ENCODE data around the gene ANKRD28. TPM values are rescaled to one million over a fixed set of nuclear protein-coding genes. Genes with fewer than 3 reads are reported as not detected.

The ANKRD28 gene
- total RNA-seq, 4 donors from 2014 or later: 20.0 to 86.8 (median 37.6) TPM

- Histone ChIP-seq H3K9me3 (no peaks in the 10 kb centered on the region), H3K27me3 (no peaks in the 10 kb centered on the region), H3K4me1 (no peaks in the 10 kb centered on the region), H3K4me3 (no peak overlapping the region), H3K36me3 (no peaks in the 10 kb centered on the region), H3K27ac (no peak overlapping the region)
- intact Hi-C loops (cut with DNase I; ENCODE audit: low total_unique reads): no loop called here
- no peak for DNase-seq
- TF ChIP-seq, protein P1, sequence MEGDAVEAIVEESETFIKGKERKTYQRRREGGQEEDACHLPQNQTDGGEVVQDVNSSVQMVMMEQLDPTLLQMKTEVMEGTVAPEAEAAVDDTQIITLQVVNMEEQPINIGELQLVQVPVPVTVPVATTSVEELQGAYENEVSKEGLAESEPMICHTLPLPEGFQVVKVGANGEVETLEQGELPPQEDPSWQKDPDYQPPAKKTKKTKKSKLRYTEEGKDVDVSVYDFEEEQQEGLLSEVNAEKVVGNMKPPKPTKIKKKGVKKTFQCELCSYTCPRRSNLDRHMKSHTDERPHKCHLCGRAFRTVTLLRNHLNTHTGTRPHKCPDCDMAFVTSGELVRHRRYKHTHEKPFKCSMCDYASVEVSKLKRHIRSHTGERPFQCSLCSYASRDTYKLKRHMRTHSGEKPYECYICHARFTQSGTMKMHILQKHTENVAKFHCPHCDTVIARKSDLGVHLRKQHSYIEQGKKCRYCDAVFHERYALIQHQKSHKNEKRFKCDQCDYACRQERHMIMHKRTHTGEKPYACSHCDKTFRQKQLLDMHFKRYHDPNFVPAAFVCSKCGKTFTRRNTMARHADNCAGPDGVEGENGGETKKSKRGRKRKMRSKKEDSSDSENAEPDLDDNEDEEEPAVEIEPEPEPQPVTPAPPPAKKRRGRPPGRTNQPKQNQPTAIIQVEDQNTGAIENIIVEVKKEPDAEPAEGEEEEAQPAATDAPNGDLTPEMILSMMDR (IDR thresholded peaks at IDR 0.05): no peak
- TF ChIP-seq POLR2A (IDR thresholded peaks at IDR 0.05): no peak
Measured at GRCh38 chr3:15726043-15726442, 71.7 kb downstream of the ANKRD28 start.

DNA sequence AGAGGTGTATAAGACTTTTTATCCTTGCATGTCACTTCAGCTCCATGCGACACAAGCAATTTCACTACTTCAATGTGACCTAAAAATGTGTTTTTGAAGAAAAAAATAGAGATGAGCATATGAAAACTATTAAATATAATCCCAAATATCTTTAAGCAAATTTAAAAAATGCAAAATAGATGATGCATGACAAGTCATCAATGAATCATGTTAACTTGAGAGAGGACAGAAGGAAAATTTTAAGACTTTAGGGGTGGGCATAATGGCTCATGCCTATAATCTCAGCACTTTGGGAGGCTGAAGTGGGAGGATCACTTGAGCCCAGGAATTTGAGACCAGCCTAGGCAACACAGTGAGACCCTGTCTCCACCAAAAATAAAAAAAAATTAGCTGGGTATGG is 73.3 kb downstream of the ANKRD28 start:
- Histone ChIP-seq H3K4me1 (no peaks in the 10 kb centered on the region), H3K27ac (no peak overlapping the region), H3K36me3 (no peaks in the 10 kb centered on the region), H3K9me3 (no peaks in the 10 kb centered on the region), H3K27me3 (no peaks in the 10 kb centered on the region), H3K4me3 (no peak overlapping the region)
- TF ChIP-seq, protein P1 (IDR thresholded peaks at IDR 0.05): no peak
- no peak for TF ChIP-seq POLR2A (IDR thresholded peaks at IDR 0.05)
- intact Hi-C loops (cut with DNase I; ENCODE audit: low total_unique reads): no loop called here
- DNase-seq: no peak

GRCh38 chr3:15723624-15723884 is 74.2 kb downstream of the ANKRD28 start:
- no peaks in the 10 kb centered on the region for H3K9me3 ChIP-seq
- no peaks in the 10 kb centered on the region for H3K4me1 ChIP-seq
- H3K27me3 ChIP-seq: no peaks in the 10 kb centered on the region
- DNase-seq: no peak
- no peak for TF ChIP-seq POLR2A (IDR thresholded peaks at IDR 0.05)
- TF ChIP-seq, protein P1 (IDR thresholded peaks at IDR 0.05): no peak
- intact Hi-C loops (cut with DNase I; ENCODE audit: low total_unique reads): no loop called here
- no peaks in the 10 kb centered on the region for H3K36me3 ChIP-seq
- no peak overlapping the region for H3K27ac ChIP-seq
- no peak overlapping the region for H3K4me3 ChIP-seq

- Histone ChIP-seq H3K4me3 (no peak overlapping the region), H3K9me3 (no peaks in the 10 kb centered on the region), H3K27me3 (no peaks in the 10 kb centered on the region), H3K36me3 (no peaks in the 10 kb centered on the region), H3K4me1 (no peaks in the 10 kb centered on the region), H3K27ac (no peak overlapping the region)
- TF ChIP-seq POLR2A (IDR thresholded peaks at IDR 0.05): no peak
- TF ChIP-seq, protein P1 (IDR thresholded peaks at IDR 0.05): no peak
- intact Hi-C loops (cut with DNase I; ENCODE audit: low total_unique reads): no loop called here
- no peak for DNase-seq
Measured at GRCh38 chr3:15722877-15723623, 74.7 kb downstream of the ANKRD28 start.

DNA sequence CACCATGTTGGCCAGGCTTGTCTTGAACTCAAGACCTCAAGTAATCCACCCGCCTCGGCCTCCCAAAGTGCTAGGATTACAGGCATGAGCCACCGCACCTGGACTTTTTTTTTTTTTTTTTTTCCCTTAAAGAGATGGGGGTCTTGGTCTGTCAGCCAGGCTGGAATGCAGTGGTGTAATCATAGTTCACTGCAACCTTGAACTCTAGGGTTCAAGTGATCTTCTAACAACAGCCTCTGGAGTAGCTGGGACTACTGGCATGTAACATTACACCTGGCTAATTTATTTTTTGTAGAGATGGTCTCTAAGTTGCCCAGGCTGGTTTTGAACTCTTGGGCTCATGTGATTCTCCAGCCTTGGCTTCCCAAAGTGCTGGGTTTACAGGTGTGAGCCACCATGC is 81.6 kb downstream of the ANKRD28 start:
- DNase-seq: no peak
- intact Hi-C loops (cut with DNase I; ENCODE audit: low total_unique reads): no loop called here
- Histone ChIP-seq H3K9me3 (no peaks in the 10 kb centered on the region), H3K27me3 (no peaks in the 10 kb centered on the region), H3K27ac (no peak overlapping the region), H3K4me1 (no peaks in the 10 kb centered on the region), H3K4me3 (no peak overlapping the region), H3K36me3 (no peaks in the 10 kb centered on the region)
- TF ChIP-seq, protein P1 (IDR thresholded peaks at IDR 0.05): no peak
- no peak for TF ChIP-seq POLR2A (IDR thresholded peaks at IDR 0.05)

All from uterus (tissue), 4 donors.